K562 (cell line): Measurements from ENCODE around the gene PPP1R12C. TPM values are rescaled to one million over a fixed set of nuclear protein-coding genes. Genes with fewer than 3 reads are reported as not detected.

Experiments
- AFF1 ChIP-seq, 2 experiments: fragments of 450-650 bp; IDR thresholded peaks; 2 replicates each; pipeline ENCODE4 v1.6.1; 2018; ENCODE audit warnings: mild to moderate bottlenecking in 2 of 2, low read depth in 1 of 2; ENCODE audit not compliant: partially characterized antibody in 2 of 2
- CREM ChIP-seq: IDR thresholded peaks from 2 replicates; pipeline ENCODE4 v1.6.1; 2014; ENCODE audit warnings: antibody characterized with exemption, low read depth
- DMBX1 ChIP-seq: fragments of 250-450 bp; sonication (Bioruptor Pico); IDR thresholded peaks from 2 replicates; pipeline ENCODE4 v1.8.0; 2022; ENCODE audit warnings: inconsistent platforms, mild to moderate bottlenecking, moderate library complexity, borderline replicate concordance
- HCFC1 ChIP-seq: IDR thresholded peaks from 2 replicates; pipeline ENCODE4 v1.6.1; 2012; ENCODE audit warnings: low read depth, low read length, improper control_type of control experiment
- ILF3 ChIP-seq: fragments of 450-650 bp; IDR thresholded peaks from 2 replicates; pipeline ENCODE4 v1.6.1; 2018; ENCODE audit warnings: antibody characterized with exemption, mild to moderate bottlenecking, moderate library complexity, borderline replicate concordance
- MCM7 ChIP-seq, 2 experiments: fragments of 450-650 bp; IDR thresholded peaks; 2 replicates each; pipeline ENCODE4 v1.6.1; 2016 to 2018
- NFIC ChIP-seq: fragments of 450-650 bp; IDR thresholded peaks from 2 replicates; pipeline ENCODE4 v1.6.1; 2017; ENCODE audit warnings: mild to moderate bottlenecking, inconsistent platforms
- NR2C1 ChIP-seq, 2 experiments: fragments of 450-650 bp; IDR thresholded peaks; 2 replicates each; pipeline ENCODE4 v1.6.1; 2017; ENCODE audit warnings: mild to moderate bottlenecking in 2 of 2, antibody characterized with exemption in 1 of 2, inconsistent platforms in 1 of 2, missing compliant biosample characterization in 1 of 2, missing genetic modification characterization in 1 of 2
- NR2C2 ChIP-seq, 2 experiments: fragments of 200-800 bp in 1 of 2; sonication (Bioruptor generic) in 1 of 2; sonication (generic) in 1 of 2; formaldehyde crosslinking in 1 of 2; IDR thresholded peaks; 2 replicates each; pipeline versions ENCODE4 v1.6.1 to v1.8.0; 2016 to 2022; ENCODE audit warnings: mild to moderate bottlenecking in 1 of 2, missing compliant biosample characterization in 1 of 2, missing genetic modification characterization in 1 of 2, missing genetic modification reagents in 1 of 2
- SAP30 ChIP-seq: fragments of 200-600 bp; sonication (generic); IDR thresholded peaks from 2 replicates; pipeline ENCODE4 v1.6.1; 2012; ENCODE audit warnings: borderline replicate concordance, low read depth, mild to moderate bottlenecking, moderate library complexity, low read length, control low read depth, inconsistent platforms; ENCODE audit not compliant: insufficient read depth, poor library complexity, severe bottlenecking
- SIX5 ChIP-seq, 2 experiments: IDR thresholded peaks; 2 replicates each; pipeline ENCODE4 v1.6.1; 2011; ENCODE audit warnings: low read length in 2 of 2, borderline replicate concordance in 1 of 2, low read depth in 1 of 2, mild to moderate bottlenecking in 1 of 2, moderate library complexity in 1 of 2; ENCODE audit not compliant: insufficient read depth in 1 of 2
- U2AF1 ChIP-seq: fragments of 200-400 bp; formaldehyde crosslinking; optimal IDR thresholded peaks from 2 replicates; pipeline ENCODE3; 2017; ENCODE audit warnings: mild to moderate bottlenecking, low read depth, low read length, moderate library complexity
- YY1 ChIP-seq, 3 experiments: IDR thresholded peaks; 2 replicates each; pipeline ENCODE4 v1.6.1; 2011; ENCODE audit warnings: low read length in 2 of 3, mild to moderate bottlenecking in 2 of 3, moderate library complexity in 2 of 3, borderline replicate concordance in 1 of 3, control low read depth in 1 of 3, low read depth in 1 of 3; ENCODE audit not compliant: insufficient read depth in 3 of 3, insufficient replicate concordance in 2 of 3, control insufficient read depth in 1 of 3, insufficient read length in 1 of 3; ENCODE audit errors: extremely low read depth in 1 of 3
- ZBTB43 ChIP-seq: sonication (generic); formaldehyde crosslinking; IDR thresholded peaks from 2 replicates; pipeline ENCODE4 v1.8.0; 2023; ENCODE audit warnings: mild to moderate bottlenecking, missing genetic modification reagents
- ZFP36 ChIP-seq: fragments of 150-350 bp; IDR thresholded peaks from 2 replicates; pipeline ENCODE4 v1.6.1; 2018; ENCODE audit warnings: low read length, low read depth; ENCODE audit not compliant: partially characterized antibody
- polyA plus RNA-seq, 8 experiments: library from polyadenylated mRNA; depleted of rRNA in 4 of 8; stranded (reverse) in 5 of 8; unstranded in 3 of 8; fragments of >200 nt; fragmentation: Nextera tagmentation in 2 of 8; fragmentation: Illumina TruSeq in 1 of 8; extraction: Ambion mirVana in 2 of 8; extraction: Trizol in 1 of 8; gene quantifications; 2 replicates each; pipeline versions ENCODE4 v1.2.1 to v1.2.3, GENCODE V29; 2011 to 2014; ENCODE audit warnings: inconsistent platforms in 1 of 8, missing spikeins in 1 of 8
- total RNA-seq, 7 experiments: library from RNA; depleted of rRNA in 6 of 7; stranded (reverse); fragments of >200 nt in 6 of 7; fragmentation: Illumina TruSeq in 2 of 7; extraction: Trizol in 2 of 7; gene quantifications; 2 replicates each; pipeline versions ENCODE4 v1.2.1 to v1.2.3, GENCODE V29; 2011 to 2021; ENCODE audit warnings: low replicate concordance in 1 of 7
- TF ChIP-seq, protein P1 (sequence below): sonication (generic); formaldehyde crosslinking; IDR thresholded peaks from 2 replicates; pipeline ENCODE4 v1.8.0; 2022; ENCODE audit warnings: missing genetic modification reagents, mild to moderate bottlenecking, borderline replicate concordance
- TF ChIP-seq, protein P2 (sequence below): fragments of 450-650 bp; IDR thresholded peaks from 2 replicates; pipeline ENCODE4 v1.6.1; 2018; ENCODE audit warnings: mild to moderate bottlenecking, low read depth; ENCODE audit not compliant: partially characterized antibody

Gene PPP1R12C
- total and polyA plus RNA-seq, 9 of the 15 experiments (the other 6 are each of a cell fraction or from before 2014, with no cell fraction given): 1.8 to 136 (median 33.7) TPM

DNA sequence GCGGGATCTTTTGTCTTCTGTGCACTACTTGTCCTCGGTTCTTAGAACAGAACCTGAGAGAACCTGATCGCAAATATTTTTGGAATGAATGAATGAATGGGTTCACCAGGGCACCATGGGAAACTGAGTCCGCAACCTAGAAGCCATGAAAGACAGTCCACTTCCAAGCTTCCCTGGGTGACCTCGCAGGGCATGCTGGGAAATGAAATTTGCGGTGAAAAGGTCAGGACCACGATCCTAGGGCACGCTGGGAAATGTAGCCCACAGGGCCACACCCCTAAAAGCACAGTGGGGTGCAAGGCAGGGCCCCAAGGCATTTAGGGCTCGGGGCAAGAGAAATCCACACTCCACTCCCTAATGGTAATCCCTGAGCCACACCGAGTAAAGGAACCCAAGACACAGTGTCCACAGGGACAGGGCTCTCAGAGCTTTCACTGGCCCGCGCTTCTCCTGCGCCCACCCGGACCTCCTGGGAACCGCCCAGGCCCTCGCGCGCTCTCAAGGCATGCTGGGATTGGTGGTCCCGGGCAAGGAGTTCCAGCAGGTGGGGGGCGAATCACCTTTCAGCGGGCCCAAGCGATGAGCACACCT is 1.1 kb upstream of the PPP1R12C start (continued):
- TF ChIP-seq YY1 (IDR thresholded peaks at IDR 0.05; ENCODE audit: borderline replicate concordance in 1 of 3, control insufficient read depth in 1 of 3, extremely low read depth in 1 of 3, insufficient read depth in 3 of 3, insufficient read length in 1 of 3, insufficient replicate concordance in 2 of 3, low read depth in 1 of 3, low read length in 2 of 3) (peak in 2 of 3 experiments; percentile 9 to 56), ZBTB43 (CRISPR knock-in tag) (no peak), CREM (0 out of 2 replicates have a peak, but pooled peaks have one; percentile 17), HCFC1 (peak; percentile 75), SAP30 (peak; percentile 14), U2AF1 (no peak), NR2C1 (IDR thresholded peaks at IDR 0.05) (peak; percentile 86), NR2C1 (tag; IDR thresholded peaks at IDR 0.05) (peak; percentile 93), ILF3 (no peak), NFIC (no peak), SIX5 (IDR thresholded peaks at IDR 0.05; ENCODE audit: borderline replicate concordance in 1 of 2, insufficient read depth in 1 of 2, low read depth in 1 of 2, low read length in 2 of 2) (peak; percentile 15 to 18; a peak in 2 of 4 replicates), DMBX1 (CRISPR knock-in tag) (peak; percentile 70; the same call in 1 of the 2 replicates), ZFP36 (no peak), MCM7 (IDR thresholded peaks at IDR 0.05) (no peak), NR2C2 (CRISPR knock-in tag; IDR thresholded peaks at IDR 0.05) (peak; percentile 77; the same call in 1 of the 2 replicates), NR2C2 (tag; IDR thresholded peaks at IDR 0.05) (peak; percentile 94), AFF1 (IDR thresholded peaks at IDR 0.05; ENCODE audit: low read depth in 1 of 2, partially characterized antibody in 2 of 2) (peak in 1 of 2 experiments; percentile 92)
- TF ChIP-seq, protein P1, sequence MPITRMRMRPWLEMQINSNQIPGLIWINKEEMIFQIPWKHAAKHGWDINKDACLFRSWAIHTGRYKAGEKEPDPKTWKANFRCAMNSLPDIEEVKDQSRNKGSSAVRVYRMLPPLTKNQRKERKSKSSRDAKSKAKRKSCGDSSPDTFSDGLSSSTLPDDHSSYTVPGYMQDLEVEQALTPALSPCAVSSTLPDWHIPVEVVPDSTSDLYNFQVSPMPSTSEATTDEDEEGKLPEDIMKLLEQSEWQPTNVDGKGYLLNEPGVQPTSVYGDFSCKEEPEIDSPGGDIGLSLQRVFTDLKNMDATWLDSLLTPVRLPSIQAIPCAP: no peak
- TF ChIP-seq, protein P2, sequence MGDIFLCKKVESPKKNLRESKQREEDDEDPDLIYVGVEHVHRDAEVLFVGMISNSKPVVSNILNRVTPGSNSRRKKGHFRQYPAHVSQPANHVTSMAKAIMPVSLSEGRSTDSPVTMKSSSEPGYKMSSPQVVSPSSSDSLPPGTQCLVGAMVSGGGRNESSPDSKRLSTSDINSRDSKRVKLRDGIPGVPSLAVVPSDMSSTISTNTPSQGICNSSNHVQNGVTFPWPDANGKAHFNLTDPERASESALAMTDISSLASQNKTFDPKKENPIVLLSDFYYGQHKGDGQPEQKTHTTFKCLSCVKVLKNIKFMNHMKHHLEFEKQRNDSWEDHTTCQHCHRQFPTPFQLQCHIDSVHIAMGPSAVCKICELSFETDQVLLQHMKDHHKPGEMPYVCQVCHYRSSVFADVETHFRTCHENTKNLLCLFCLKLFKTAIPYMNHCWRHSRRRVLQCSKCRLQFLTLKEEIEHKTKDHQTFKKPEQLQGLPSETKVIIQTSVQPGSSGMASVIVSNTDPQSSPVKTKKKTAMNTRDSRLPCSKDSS: no peak
